SK-N-SH (cell line): ENCODE results near the gene SIDT1. TPM values are rescaled to one million over a fixed set of nuclear protein-coding genes. Genes with fewer than 3 reads are reported as not detected.

ENCODE experiments used
- CTCF ChIA-PET: fragments of 300-600, 350-600 bp; formaldehyde crosslinking; extraction: SDS; loops from one replicate; lab custom pipeline; 2021; lab: Yijun Ruan, JAX
- POLR2A ChIA-PET: fragments of 350-600 bp; sonication (Branson Sonifier 250); formaldehyde crosslinking; extraction: SDS; loops from one replicate; lab custom pipeline; 2020; ENCODE audit warnings: antibody characterized with exemption, inconsistent platforms; lab: Yijun Ruan, JAX
- DNase-seq: peaks from one replicate; pipeline ENCODE4 v3.0.0; 2012
- H2AFZ ChIP-seq: fragments of 200-600 bp; sonication (generic); 2 replicates; pipeline ENCODE4 v1.8.1; 2016; ENCODE audit warnings: antibody characterized with exemption, mild to moderate bottlenecking, low read depth
- H3F3A ChIP-seq: fragments of 200-600 bp; sonication (generic); replicated peaks from 2 replicates; pipeline ENCODE3; 2016; ENCODE audit warnings: antibody characterized with exemption, mild to moderate bottlenecking; ENCODE audit not compliant: insufficient read depth
- H3K27ac ChIP-seq, 2 experiments: fragments of 200-500 bp in 1 of 2; fragments of 200-600 bp in 1 of 2; sonication (Bioruptor generic) in 1 of 2; sonication (generic), shearing (Covaris generic) in 1 of 2; 2 replicates each; pipeline versions ENCODE4 v1.5.1 to v1.6.1; 2014 to 2016; ENCODE audit warnings: low read depth in 2 of 2, inconsistent platforms in 1 of 2, low read length in 1 of 2, mild to moderate bottlenecking in 1 of 2, mixed read lengths in 1 of 2
- H3K27me3 ChIP-seq: fragments of 200-600 bp; sonication (generic), shearing (Covaris generic); 2 replicates; pipeline ENCODE4 v1.6.1; 2016; ENCODE audit warnings: mixed run types; ENCODE audit not compliant: insufficient read depth
- H3K36me3 ChIP-seq, 2 experiments: fragments of 200-500 bp in 1 of 2; fragments of 200-600 bp in 1 of 2; sonication (Bioruptor generic) in 1 of 2; sonication (generic) in 1 of 2; replicated peaks in 1 of 2; 2 replicates each; pipeline versions ENCODE3 to v1.5.1; 2014 to 2016; ENCODE audit warnings: low read length in 1 of 2, mild to moderate bottlenecking in 1 of 2; ENCODE audit not compliant: insufficient read depth in 2 of 2, control insufficient read depth in 1 of 2
- H3K4me1 ChIP-seq, 2 experiments: fragments of 200-500 bp in 1 of 2; fragments of 200-600 bp in 1 of 2; sonication (Bioruptor generic) in 1 of 2; sonication (generic), shearing (Covaris generic) in 1 of 2; 2 replicates each; pipeline versions ENCODE4 v1.5.1 to v1.6.1; 2014 to 2016; ENCODE audit warnings: low read depth in 1 of 2, low read length in 1 of 2, mixed run types in 1 of 2; ENCODE audit not compliant: insufficient read depth in 2 of 2, control insufficient read depth in 1 of 2
- H3K4me2 ChIP-seq: fragments of 200-600 bp; sonication (generic), shearing (Covaris generic); 2 replicates; pipeline ENCODE4 v1.6.1; 2017; ENCODE audit warnings: mixed run types
- H3K4me3 ChIP-seq, 2 experiments: fragments of 200-500 bp in 1 of 2; fragments of 200-600 bp in 1 of 2; sonication (Bioruptor generic) in 1 of 2; sonication (generic), shearing (Covaris generic) in 1 of 2; 2 replicates each; pipeline versions ENCODE4 v1.5.1 to v1.8.1; 2014 to 2016; ENCODE audit warnings: low read depth in 2 of 2, inconsistent platforms in 1 of 2, low read length in 1 of 2, mild to moderate bottlenecking in 1 of 2, mixed read lengths in 1 of 2, moderate library complexity in 1 of 2
- H3K79me2 ChIP-seq: fragments of 200-600 bp; sonication (generic); 2 replicates; pipeline ENCODE4 v1.8.1; 2017; ENCODE audit warnings: mild to moderate bottlenecking; ENCODE audit not compliant: insufficient read depth
- H3K9ac ChIP-seq: fragments of 200-600 bp; sonication (generic); 2 replicates; pipeline ENCODE4 v1.6.1; 2017; ENCODE audit warnings: mixed run types
- H3K9me2 ChIP-seq: fragments of 200-600 bp; sonication (generic); 2 replicates; pipeline ENCODE4 v1.6.1; 2017; ENCODE audit warnings: mixed run types
- H3K9me3 ChIP-seq: fragments of 200-600 bp; sonication (generic); 2 replicates; pipeline ENCODE4 v1.6.1; 2017; ENCODE audit warnings: mixed run types, mild to moderate bottlenecking, moderate library complexity
- H4K20me1 ChIP-seq: fragments of 200-600 bp; sonication (generic); 2 replicates; pipeline ENCODE4 v1.6.1; 2017; ENCODE audit warnings: mild to moderate bottlenecking, mixed run types; ENCODE audit not compliant: insufficient read depth
- CHD2 ChIP-seq: fragments of 150-350 bp; IDR thresholded peaks from 2 replicates; pipeline ENCODE4 v1.6.1; 2018; ENCODE audit warnings: low read length; ENCODE audit not compliant: partially characterized antibody
- CTCF ChIP-seq: fragments of 200-600 bp; sonication (generic); IDR thresholded peaks from 2 replicates; pipeline ENCODE4 v1.6.1; 2017; ENCODE audit warnings: antibody characterized with exemption, mild to moderate bottlenecking, moderate library complexity
- ELF1 ChIP-seq: IDR thresholded peaks from 2 replicates; pipeline ENCODE4 v1.4.0; 2012
- EZH2phosphoT487 ChIP-seq: fragments of 200-600 bp; sonication (generic); IDR thresholded peaks from 2 replicates; pipeline ENCODE4 v1.6.1; 2017; ENCODE audit warnings: low read depth, mixed run types, mild to moderate bottlenecking, antibody characterized with exemption, moderate library complexity, borderline replicate concordance
- FOSL2 ChIP-seq: IDR thresholded peaks from 2 replicates; pipeline ENCODE4 v1.4.0; 2012; ENCODE audit warnings: low read depth, mild to moderate bottlenecking, moderate library complexity, borderline replicate concordance
- FOXJ3 ChIP-seq: sonication (generic); formaldehyde crosslinking; IDR thresholded peaks from 2 replicates; pipeline ENCODE4 v1.5.1; 2020; ENCODE audit warnings: mild to moderate bottlenecking, missing genetic modification reagents
- FOXM1 ChIP-seq: IDR thresholded peaks from 2 replicates; pipeline ENCODE4 v1.4.0; 2012; ENCODE audit warnings: low read depth, mild to moderate bottlenecking
- IRF3 ChIP-seq: fragments of 150-350 bp; IDR thresholded peaks from 2 replicates; pipeline ENCODE4 v1.6.1; 2016; ENCODE audit warnings: mild to moderate bottlenecking, low read depth, low read length
- JUND ChIP-seq: IDR thresholded peaks from 2 replicates; pipeline ENCODE4 v1.4.0; 2012
- MEF2A ChIP-seq: IDR thresholded peaks from 2 replicates; pipeline ENCODE4 v1.4.0; 2012; ENCODE audit warnings: low read depth, borderline replicate concordance
- MXI1 ChIP-seq: IDR thresholded peaks from 2 replicates; pipeline ENCODE4 v1.6.1; 2012; ENCODE audit warnings: mild to moderate bottlenecking, low read depth, low read length, improper control_type of control experiment
- NFIC ChIP-seq: IDR thresholded peaks from 2 replicates; pipeline ENCODE4 v1.4.0; 2012; ENCODE audit warnings: borderline replicate concordance
- POLR2AphosphoS5 ChIP-seq: IDR thresholded peaks from 2 replicates; pipeline ENCODE4 v1.6.1; 2012; ENCODE audit warnings: low read depth, low read length
- RAD21 ChIP-seq: IDR thresholded peaks from 2 replicates; pipeline ENCODE4 v1.6.1; 2012; ENCODE audit warnings: mild to moderate bottlenecking, low read length
- REST ChIP-seq: IDR thresholded peaks from 2 replicates; pipeline ENCODE4 v1.6.1; 2012; ENCODE audit warnings: mild to moderate bottlenecking, low read depth, low read length, moderate library complexity
- SIN3A ChIP-seq: IDR thresholded peaks from 2 replicates; pipeline ENCODE4 v1.6.1; 2012; ENCODE audit warnings: low read depth, mild to moderate bottlenecking, low read length, moderate library complexity, borderline replicate concordance
- TAF1 ChIP-seq: IDR thresholded peaks from 2 replicates; pipeline ENCODE4 v1.6.1; 2012; ENCODE audit warnings: low read depth, mild to moderate bottlenecking, low read length, moderate library complexity, borderline replicate concordance
- TCF12 ChIP-seq: IDR thresholded peaks from 2 replicates; pipeline ENCODE4 v1.4.0; 2012
- TEAD4 ChIP-seq: IDR thresholded peaks from 2 replicates; pipeline ENCODE4 v1.4.0; 2012; ENCODE audit warnings: mild to moderate bottlenecking, borderline replicate concordance; ENCODE audit not compliant: insufficient read depth
- USF1 ChIP-seq: IDR thresholded peaks from 2 replicates; pipeline ENCODE4 v1.4.0; 2012; ENCODE audit warnings: low read depth, borderline replicate concordance
- YY1 ChIP-seq: IDR thresholded peaks from 2 replicates; pipeline ENCODE4 v1.4.0; 2012; ENCODE audit warnings: low read depth, mild to moderate bottlenecking
- ZBTB33 ChIP-seq: IDR thresholded peaks from 2 replicates; pipeline ENCODE4 v1.4.0; 2012; ENCODE audit warnings: low read depth, borderline replicate concordance
- WGBS: methylation state at CpG from one replicate; pipeline ENCODE4 v1.1.6; 2017; ENCODE audit warnings: low lambda C conversion rate; 5-methylcytosine and 5-hydroxymethylcytosine counted together
- polyA plus RNA-seq, 3 experiments: library from polyadenylated mRNA; depleted of rRNA; stranded (reverse); fragments of >200 nt; gene quantifications; 2 replicates each; pipeline ENCODE4 v1.2.3, GENCODE V29; 2012

The SIDT1 gene
- polyA plus RNA-seq, 1 of the 3 experiments (the other 2 are of a cell fraction), result 0.02 TPM

DNA sequence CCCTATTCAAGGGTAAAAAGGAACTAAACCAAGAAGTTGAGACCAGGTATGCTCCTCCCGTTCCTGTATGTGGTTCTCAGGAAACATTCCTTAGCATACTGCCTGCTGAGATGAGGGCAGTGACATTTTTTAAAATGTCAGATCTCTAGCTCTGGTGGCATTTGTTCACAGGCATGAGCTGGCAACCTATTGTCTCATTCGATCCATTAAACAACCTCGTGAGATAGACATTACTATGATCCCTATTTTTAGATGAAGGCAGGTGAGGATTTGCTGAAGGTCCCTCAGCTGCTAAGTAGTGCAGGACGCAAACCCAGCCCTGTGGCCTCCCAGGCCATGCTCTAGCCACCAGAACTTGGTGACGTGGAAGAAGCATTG, 74.9 kb downstream of the SIDT1 start (continued):
- TF ChIP-seq TAF1 (no peak), CHD2 (no peak), MEF2A (no peak), EZH2phosphoT487 (no peak), ELF1 (no peak), ZBTB33 (no peak), SIN3A (no peak), JUND (no peak), IRF3 (no peak)
- TF ChIP-seq, all 33 proteins: peak for 0

DNA sequence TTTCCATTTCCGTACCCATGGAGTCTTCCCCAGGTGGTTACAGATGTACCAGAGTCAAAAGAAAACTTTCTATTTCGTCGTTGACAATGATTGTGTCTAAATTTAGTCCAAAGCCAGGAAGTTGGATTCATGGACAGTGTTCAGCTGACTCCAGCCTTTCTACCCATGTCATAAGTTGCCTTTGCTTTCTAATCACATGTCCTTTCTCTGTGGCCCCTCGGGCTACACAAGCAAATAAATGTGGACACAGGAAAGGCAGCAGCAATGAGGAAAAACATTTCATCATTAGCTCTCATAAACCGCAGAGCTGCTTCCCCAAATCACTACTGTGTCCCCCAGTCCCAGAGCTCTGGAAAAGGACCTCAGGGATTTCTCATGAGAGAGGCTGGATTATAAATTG, 82.0 kb downstream of the SIDT1 start:
- Histone ChIP-seq H3K27me3 (no peaks in the 10 kb centered on the region; the same call in 1 of the 2 replicates), H3K4me3 (no peak overlapping the region), H3K9me2 (no peaks in the 10 kb centered on the region), H3K36me3 (no peaks in the 10 kb centered on the region), H3F3A (no peaks in the 10 kb centered on the region), H3K79me2 (no peaks in the 10 kb centered on the region), H3K4me2 (no peak overlapping the region), H2AFZ (no peak overlapping the region), H3K9me3 (no peaks in the 10 kb centered on the region), H3K27ac (no peak overlapping the region), H3K4me1 (no peaks in the 10 kb centered on the region), H4K20me1 (no peaks in the 10 kb centered on the region), H3K9ac (no peak overlapping the region)
- POLR2A ChIA-PET, result no interaction called here
- 65% methylated on average over 5 of the region's 5 CpGs for WGBS
- DNase-seq, result no peak
- CTCF ChIA-PET, result no interaction called here
- TF ChIP-seq NFIC, result no peak
- no peak for TF ChIP-seq CTCF
- no peak for TF ChIP-seq USF1
- no peak for TF ChIP-seq FOXJ3
- no peak for TF ChIP-seq REST
- no peak for TF ChIP-seq RAD21
- no peak for TF ChIP-seq TCF12
- TF ChIP-seq ELF1, result no peak
- TF ChIP-seq FOSL2, result no peak
- TF ChIP-seq MXI1, result no peak
- no peak for TF ChIP-seq POLR2AphosphoS5
- TF ChIP-seq TEAD4, result no peak
- no peak for TF ChIP-seq ZBTB33
- TF ChIP-seq MEF2A, result no peak
- TF ChIP-seq YY1, result no peak
- no peak for TF ChIP-seq FOXM1
